Stimulated activated CD8-positive, alpha-beta memory T cell treated with anti-CD3 and anti-CD28 coated beads, Interleukin-4, amount 100 ng/mL, for 1 hour (primary cell): ENCODE measurements around the gene CLASP1.
"Not testable (repeated sequence)": the region's sequence is repeated elsewhere in the genome, so short reads cannot be mapped to it uniquely, and the experiment has no call there.

ENCODE experiments used
- DNase-seq, 2 donors: peaks; one replicate each; pipeline ENCODE4 v3.0.0-alpha.2; 2020; ENCODE audit warnings: low read depth in 2 of 2, low spot score in 1 of 2

CLASP1 gene

GRCh38 chr2:121505986-121506586 lies 143.2 kb downstream of the CLASP1 start:
- DNase-seq = no peak

DNA sequence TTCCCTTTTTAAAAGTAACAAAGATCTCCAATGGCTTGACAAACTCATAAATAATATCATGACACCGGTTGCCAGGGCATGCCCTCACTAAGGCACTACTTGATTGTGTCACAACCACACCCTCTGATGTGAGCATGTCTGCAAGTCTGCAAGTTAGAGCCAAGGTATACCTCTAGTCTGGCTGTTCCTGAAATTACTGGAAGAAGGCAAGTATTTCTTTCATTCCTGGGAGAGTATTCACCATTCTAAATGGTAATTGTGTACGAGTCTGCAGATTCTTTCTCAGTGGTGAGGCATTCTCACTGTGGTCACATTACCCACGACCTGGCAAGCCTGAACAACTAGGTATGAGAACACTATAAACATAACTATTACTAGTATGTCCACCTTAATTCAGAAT lies 144.3 kb downstream of the CLASP1 start:
- DNase-seq = no peak

GRCh38 chr2:121504316-121504715 lies 144.9 kb downstream of the CLASP1 start:
- no peak for DNase-seq

DNA sequence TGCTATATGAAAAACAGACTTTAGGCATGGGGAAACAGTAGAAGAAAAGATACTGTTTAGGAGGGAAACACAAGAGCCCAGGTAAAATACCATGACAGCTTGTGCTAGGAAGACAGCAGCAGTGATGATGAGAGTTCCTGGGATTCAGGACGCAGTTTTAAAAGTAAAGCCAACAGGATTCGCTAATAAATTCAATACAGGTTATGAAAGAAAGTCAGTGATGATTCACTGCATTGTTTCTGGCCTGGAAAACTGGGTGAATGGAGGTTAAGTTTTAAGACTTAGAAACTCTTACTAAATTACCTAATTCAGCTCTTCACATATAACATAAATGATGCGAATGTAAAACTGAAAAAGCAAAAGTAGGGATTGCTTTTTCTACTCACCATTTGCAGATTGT lies 146.5 kb downstream of the CLASP1 start:
- no peak for DNase-seq

DNA sequence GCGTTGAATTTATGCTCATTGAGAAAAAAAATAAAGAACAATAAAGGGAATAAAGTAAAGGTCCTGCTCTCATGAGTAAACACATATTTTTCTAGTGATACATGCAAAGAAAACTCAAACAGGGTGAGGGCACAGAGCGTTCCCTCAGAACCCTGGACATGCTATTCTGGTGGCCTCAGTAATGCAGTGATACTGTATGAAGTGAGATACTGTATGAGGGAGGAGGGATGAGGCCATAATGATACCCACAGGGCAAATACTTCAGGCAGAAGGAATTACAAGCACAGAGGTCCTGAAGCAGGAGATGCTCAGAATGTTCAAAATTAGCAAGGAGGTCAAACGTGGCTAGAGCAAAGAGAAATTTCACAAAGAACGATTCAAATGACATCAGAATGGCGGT lies 147.0 kb downstream of the CLASP1 start:
- no peak for DNase-seq

DNA sequence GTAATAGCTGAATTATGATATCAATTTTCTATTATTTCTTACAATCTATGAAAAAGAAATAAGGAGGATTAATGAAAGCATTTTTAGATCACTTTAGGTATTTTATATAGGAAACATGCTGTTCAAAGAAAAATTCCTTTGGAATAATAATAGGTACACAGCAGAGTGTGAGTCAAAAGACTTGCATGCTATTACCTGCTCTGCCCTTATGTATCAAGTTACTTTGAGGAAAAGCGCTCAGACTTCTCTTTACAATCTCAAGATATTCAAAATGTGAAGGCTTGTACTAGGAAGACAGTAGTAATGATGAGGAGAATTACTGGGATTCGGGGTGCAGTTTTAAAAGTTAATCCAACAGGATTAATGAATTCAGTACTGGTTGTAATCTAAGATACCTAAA lies 147.7 kb downstream of the CLASP1 start:
- DNase-seq = no peak

GRCh38 chr2:121501031-121501430 lies 148.2 kb downstream of the CLASP1 start:
- DNase-seq = no peak

GRCh38 chr2:121498731-121499130 lies 150.5 kb downstream of the CLASP1 start:
- DNase-seq = no peak

DNA sequence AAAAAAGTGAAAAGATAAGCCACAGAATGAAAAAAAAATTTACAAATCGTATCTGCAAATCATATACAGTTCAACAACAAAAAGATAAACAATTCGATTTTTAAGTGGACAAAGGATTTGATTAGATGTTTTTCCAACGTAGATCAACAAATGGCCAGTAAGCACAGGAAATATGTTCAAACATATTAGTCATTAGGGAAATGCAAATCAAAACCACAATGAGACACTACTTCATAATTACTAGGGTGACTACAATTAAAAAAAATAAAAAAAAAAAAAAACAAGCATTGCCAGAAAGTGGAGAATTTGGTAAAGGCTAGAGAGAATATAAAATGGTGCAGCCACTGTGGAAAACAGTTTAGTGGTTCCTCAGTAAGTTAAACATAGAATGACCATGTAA lies 156.9 kb downstream of the CLASP1 start:
- no peak for DNase-seq

DNA sequence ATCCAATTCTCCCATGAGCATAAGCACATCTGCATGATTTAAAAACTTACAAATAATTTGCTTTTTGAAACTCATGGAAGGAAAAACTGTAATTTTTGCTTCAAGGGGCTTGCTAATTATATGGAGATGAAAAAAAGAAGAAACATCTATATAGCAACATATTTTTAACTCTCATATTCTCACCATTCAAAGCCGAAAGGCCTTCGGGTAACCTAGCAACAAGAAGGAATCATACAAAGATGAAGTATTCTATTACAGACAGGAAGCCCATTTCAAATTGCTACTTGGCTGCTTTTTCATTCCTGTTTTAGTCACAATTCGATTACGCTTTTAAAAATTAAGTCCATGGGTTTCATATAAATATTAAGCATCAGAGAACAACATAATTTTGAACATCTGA lies 157.7 kb downstream of the CLASP1 start:
- no peak for DNase-seq

GRCh38 chr2:121490584-121491133 lies 158.6 kb downstream of the CLASP1 start:
- no peak for DNase-seq

- DNase-seq = no peak
Observed at GRCh38 chr2:121489911-121490583, 159.2 kb downstream of the CLASP1 start.

GRCh38 chr2:121489284-121489683 lies 160.0 kb downstream of the CLASP1 start:
- DNase-seq = no peak

- no peak for DNase-seq
Observed at GRCh38 chr2:121486191-121486790, 163.0 kb downstream of the CLASP1 start.

DNA sequence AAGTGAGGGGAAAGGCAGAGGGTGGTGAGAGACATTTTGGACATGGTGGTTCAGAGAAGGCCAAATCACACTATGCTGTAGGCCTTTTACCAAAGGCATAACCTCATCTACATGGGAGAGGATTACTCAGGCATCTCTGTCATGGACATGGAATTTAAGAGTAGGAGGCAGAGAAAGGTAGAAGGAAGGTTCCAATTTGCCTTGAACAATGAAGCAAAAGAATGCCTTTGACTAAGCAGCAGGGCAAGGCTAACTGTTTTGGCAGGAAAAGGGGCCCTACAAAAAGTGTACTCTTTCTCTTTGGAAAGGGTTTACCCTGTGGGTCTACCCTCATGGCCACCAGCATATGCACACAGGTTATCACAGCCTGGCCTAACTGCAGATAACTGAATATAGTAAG lies 164.2 kb downstream of the CLASP1 start:
- no peak for DNase-seq

GRCh38 chr2:121483846-121484245 lies 165.4 kb downstream of the CLASP1 start:
- no peak for DNase-seq

DNA sequence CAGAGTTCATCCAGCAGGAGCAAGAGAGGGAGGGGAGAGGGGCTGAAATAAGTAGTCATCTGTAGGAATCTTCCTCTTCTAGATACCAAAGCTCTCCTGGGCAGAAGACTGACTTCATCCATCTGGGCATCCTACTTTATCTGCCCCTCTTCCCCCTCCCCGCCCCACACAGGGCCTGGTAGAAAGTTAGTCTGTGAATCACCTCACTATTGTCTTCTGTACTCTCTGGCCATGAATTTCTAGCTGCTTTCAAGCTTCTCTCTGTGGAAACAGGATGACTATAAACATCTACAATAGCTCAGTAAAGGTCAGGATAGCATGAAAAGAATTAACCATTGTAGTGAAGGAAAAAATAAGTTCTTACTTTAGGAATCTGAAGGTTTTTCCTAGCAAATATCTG lies 166.2 kb downstream of the CLASP1 start:
- DNase-seq = no peak

DNA sequence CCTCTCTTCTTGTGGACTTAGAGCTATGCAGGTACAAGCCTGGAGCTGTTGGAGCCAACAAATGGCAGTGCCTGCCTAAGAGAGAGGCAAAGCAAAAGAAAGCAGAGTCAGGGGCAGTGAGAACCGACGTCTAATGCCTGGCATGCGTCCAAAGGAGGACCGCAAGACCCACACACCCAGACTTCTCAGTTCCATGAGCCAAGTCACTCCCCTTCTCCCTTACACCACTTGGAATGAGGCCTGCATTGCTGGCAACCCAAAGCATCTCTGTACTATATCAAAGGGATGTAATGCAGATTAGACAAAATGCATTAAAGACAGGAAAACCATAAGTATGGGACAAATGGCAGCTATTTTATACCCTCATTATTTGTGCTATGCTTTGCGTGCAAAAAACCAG lies 168.4 kb downstream of the CLASP1 start:
- no peak for DNase-seq

DNA sequence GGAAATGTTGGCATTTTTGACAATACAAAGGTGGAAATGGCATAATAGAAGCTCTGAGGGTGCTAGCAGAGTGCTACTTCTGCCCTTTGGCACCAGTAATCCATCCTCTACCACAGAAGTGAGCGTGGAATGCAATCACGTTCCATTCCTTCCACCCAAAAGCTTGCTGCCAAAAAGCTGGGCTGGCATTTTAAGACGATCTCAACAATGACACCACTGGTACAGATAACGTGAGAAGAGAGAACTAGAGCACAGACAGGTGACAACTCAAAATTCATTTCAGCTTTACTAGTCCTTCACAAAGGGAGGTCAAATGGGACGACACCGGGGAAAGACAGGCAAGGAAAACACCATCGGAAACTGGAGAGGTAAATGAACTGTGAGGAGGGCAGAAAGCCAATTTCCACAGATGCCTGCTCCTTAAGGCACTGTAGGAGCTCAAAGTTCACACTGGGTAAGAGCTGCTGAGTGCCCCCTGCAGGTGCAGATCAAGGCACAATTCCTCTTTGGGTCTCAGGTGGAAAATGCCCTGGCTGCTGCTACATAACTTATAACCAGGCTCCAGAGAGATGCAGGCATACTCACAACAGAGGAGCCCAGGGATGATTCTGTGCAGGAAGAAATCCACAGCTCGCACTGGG lies 169.3 kb downstream of the CLASP1 start:
- no peak for DNase-seq

- no peak for DNase-seq
Observed at GRCh38 chr2:121478996-121479745, 170.1 kb downstream of the CLASP1 start.

DNA sequence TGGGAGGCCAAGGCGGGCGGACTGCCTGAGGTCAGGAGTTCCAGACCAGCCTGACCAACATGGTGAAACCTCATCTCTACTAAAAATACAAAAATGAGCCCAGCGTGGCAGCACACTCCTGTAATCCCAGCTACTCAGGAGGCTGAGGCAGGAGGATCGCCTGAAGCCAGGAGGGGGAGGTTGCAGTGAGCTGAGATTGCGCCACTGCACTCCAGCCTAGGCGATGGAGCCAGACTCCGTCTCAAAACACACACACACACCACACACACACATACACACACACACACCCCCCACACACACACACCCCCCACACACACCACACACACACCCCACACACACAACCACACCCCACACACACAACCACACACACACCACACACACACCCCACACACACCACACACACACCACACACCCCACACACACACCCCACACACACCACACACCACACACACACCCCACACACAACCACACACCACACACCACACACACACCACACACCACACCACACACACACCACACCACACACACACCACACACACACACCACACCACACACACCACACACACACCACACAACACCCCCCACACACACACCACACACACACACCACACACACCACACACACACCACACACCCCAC lies 170.8 kb downstream of the CLASP1 start:
- not testable (repeated sequence) for DNase-seq
